Measurements from ENCODE around the gene AURKAIP1.

AURKAIP1 gene

DNA sequence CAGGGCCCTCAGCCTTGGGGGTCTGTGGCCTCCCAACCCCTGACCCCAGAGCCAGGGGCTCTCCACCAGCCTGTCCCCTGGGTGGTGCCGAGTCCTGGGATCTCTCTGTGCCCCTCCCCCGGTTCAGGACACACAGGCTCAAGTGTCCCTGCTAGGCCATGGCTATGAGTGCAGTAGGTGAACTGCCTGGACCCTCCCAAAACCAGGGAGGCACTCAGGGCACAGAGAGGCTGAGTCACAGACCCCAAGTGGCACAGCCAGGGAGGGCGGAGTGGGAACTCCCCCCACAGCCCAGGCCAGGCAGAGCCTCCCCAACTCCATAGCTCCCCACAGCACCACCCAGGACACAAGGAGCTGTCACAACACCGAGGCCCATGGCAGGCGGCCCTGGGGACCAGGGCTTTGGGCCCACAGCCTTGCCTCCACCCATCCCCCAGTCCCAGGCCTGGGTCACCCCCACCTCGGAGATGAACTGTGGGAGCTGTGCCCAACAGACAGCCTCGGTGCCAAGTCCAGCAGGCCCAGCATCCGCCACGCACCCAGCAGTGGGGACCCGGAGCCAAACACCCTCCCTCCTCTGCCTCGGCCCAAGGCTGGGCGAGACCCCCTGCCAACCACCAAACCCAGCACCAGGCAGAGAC is 29.0 kb downstream of the AURKAIP1 start:
- no peak for DNase-seq

DNA sequence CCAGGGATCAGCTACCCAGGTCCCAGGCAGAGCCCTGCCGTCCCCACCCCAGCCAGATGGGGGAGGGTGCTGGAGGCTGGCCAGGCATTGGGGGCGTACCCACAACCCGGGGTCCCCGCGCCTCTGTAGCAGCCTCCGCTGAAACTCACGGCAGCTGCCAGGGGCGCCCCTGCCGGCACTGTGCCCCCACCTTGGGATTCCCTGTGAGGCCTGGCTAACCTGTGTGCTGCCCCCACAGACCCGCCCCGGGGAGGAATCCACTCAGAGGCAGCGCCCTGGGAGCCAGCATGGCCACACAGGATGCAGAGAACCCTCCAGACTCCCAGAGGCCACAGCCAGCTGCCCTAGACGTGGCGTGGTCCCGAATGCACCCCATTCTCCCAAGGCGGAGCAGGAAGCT is 29.6 kb downstream of the AURKAIP1 start:
- DNase-seq = no peak

DNA sequence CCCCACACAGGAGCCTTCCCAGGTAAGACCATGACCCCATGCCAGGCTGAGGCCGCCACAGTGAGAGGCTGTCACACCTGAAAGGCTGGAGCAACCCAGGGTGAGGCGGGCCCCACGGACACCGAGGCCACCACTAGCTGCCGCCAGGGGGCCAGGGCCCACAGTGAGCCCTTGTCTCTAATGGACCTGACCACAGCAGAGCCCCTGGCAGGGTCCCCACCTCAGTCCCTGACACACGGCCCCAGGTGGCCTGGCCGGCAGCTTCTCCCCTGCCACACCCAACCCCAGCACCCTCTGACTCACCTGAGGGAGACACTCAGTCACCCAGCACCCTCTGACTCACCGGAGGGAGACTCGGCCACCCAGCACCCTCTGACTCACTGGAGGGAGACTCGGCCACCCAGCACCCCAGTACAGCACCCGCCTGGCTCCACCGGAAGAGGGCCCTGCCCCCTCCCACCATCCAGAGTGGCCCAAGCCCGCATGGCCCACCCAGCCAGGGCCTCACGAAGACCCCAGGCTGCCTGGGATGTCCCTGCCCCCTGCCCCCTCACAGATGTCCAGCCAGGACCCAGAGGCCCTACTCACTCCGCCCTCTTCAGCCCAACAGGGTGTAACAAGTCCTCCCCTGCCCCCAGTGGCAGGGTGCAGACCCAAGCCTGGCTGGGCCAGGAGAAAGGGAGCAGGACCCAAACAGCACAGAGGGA is 30.2 kb downstream of the AURKAIP1 start:
- no peak for DNase-seq

DNA sequence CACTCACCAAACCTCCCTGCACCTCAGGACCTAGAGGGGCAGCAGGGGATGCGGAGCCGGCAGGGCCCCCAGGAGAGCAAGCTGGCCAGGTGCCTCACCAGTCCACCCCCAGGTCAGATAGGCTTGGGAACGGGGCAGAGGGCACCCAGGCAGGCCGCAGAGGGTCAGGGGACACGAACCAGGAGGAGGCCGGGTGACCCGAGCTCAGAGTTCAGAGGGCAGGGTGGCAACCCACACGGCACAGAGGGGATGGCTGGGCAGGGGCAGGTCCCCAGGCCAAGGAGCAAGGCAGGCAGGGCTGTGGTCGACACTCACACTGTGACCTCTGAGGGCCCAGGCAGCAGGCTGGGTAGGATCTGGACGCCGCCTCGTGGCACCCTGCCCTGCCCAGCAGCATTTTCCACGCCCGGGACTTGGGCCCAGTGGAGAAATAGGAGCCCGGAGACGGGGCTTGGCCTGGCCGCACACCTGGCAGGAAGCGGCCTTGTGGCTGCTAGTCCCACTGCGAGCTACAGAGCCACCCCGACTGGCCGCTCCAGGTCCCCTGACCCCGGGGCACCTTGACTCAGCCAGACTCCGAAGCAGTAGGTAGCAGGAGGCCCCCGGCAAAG is 31.1 kb downstream of the AURKAIP1 start:
- DNase-seq = no peak

DNA sequence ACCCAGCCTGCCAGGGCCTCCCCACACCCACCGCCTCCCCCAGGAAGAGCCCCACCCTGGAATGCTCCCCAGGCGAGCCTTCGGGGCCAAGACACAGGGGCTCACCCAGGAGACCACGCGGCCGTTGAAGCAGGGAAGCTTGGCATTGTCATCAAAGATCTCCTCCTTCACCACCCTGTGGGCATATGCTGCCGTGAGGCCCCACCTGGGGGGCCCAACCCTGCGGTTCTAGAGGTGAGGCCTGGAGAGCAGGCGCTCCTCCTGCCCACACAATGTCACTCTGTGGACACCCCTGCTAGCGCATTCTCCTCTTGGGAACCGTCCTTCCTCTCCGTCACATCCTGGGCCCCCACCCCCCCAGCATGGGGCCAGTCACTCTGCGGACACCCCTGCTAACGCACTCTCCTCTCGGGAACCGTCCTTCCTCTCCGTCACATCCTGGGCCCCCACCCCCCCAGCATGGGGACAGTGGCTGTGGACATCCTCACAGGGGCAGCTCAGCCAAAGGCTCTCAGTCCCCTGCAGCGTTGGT is 32.4 kb downstream of the AURKAIP1 start:
- DNase-seq = no peak

DNA sequence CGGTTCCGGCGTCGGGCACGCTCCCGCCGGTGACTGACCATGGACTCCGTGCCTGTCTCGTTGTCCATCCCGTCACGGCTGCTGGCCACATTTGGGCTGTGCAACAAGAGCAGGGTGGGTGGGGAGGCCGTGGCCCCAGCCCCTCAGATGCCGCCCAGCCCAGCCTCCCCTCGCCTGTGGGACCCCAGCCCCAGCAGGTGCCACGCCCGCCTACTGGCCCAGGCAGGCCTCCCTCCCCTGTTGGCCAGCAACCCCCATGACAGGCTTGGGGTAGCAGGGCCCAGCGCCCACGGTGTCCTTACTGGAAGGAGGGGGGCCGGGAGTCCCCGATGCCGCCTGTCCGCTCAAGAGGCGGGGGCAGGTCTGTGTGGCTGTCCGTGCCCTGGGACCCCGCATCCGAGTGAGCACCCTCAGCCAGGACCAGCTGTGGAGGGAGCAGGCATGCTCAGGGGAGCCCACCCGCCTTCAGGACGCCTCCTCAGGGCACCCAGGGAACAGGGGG is 32.9 kb downstream of the AURKAIP1 start:
- no peak for DNase-seq

DNA sequence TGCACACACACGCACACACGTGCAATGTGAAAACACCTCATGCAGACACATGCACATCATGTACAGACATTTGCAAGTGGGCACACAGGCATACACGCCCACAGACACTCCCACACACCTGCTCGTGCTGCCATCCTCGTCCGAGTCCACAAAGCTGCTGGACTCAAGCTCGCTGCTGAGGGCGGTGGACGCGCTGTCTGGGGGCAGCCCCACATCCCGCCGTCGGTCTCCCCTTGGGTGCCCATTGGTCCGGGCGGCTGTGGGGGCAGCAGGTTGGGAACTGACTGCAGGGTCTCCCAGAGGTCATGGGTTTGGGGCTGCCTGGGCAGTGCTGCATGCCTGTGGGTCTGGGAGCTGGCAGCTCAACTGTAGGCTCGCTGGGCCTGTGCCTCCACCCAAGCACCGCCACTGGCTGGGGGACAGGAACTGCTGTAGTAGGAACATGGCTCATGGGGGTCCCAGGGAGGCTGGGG is 33.4 kb downstream of the AURKAIP1 start:
- DNase-seq = no peak

DNA sequence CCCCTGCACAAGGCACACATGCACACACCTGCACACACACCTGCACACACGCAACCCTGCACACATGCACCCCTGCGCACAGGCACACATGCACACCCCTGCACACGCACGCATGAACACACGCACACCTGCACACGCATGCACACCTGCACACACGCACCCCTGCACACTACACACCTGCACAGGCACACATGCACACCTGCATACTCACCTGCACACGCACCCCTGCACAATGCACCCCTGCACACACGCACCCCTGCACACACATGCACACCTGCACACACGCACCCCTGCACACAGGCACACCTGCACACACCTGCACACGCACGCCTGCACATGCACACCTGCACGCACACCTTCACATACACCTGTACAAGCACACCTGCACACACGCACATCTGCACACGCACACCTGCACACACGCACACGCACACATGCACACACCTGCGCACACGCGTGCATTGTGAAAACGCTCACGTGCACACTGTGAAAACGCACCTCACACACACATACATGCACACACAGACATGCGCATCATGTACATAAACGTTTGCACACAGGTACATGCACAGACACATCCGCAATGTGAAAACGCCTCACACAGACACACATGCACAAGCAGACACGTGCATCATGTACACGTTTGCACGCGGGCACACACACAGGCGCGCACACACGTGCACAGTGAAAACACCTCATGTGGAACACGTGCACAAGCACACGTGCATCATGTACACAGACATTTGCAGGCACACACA is 34.0 kb downstream of the AURKAIP1 start:
- no peak for DNase-seq

DNA sequence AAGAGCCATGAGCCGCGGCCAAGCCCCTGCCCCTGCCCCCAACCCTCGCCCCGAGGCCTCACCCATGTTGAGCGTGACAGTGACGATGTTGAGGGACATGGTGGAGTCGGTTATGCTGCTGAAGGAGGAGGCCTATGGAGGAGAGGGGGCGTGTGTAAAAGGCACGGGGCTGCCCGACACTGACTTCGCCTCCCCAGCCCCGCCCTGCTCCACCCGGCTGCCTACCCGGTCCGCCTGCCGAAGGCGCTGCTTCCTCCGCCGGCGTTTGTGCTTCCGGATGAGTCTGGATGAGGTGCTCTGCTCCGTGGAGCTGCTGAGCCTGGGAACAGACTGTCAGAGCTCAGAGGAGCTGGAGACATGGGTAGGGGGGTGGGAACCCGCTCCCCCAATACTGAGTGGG is 34.8 kb downstream of the AURKAIP1 start:
- DNase-seq = no peak

DNA sequence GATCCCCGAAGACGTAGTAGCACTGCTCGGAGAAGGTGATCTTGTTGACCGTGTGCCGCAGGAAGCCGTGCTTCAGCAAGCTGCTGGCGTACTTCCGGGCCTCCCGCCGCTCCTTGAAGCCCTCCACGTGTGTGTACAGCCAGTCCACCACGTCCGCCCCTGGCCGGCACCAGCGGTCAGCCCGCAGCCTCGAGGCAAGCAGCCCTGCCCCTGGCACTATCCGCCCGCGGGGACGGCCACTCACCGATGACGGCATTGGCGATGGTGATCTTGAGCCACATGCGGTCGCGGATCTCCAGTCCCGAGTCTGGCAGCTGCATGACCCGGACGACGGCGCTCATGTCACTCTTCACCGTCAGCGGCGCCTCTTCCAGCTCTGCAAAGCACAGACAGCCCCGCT is 36.7 kb downstream of the AURKAIP1 start:
- no peak for DNase-seq

DNA sequence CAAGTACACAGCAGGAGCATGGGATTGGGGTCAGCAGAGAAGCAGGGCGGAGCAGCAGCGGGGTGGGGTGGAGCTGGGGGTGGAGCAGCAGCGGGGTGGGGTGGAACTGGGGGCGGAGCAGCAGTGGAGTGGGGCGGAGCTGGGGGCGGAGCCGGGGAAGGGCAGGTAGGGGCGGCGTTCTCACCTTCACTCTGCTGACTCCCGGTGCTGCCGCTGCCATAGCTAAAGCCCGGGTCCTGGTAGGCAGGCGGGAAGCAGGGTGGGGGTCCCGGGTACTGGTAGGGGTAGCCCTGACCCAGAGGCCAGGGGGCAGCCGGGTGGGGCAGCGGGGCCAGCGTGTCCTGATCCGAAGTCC is 37.2 kb downstream of the AURKAIP1 start:
- peak; percentile 39 for DNase-seq

DNA sequence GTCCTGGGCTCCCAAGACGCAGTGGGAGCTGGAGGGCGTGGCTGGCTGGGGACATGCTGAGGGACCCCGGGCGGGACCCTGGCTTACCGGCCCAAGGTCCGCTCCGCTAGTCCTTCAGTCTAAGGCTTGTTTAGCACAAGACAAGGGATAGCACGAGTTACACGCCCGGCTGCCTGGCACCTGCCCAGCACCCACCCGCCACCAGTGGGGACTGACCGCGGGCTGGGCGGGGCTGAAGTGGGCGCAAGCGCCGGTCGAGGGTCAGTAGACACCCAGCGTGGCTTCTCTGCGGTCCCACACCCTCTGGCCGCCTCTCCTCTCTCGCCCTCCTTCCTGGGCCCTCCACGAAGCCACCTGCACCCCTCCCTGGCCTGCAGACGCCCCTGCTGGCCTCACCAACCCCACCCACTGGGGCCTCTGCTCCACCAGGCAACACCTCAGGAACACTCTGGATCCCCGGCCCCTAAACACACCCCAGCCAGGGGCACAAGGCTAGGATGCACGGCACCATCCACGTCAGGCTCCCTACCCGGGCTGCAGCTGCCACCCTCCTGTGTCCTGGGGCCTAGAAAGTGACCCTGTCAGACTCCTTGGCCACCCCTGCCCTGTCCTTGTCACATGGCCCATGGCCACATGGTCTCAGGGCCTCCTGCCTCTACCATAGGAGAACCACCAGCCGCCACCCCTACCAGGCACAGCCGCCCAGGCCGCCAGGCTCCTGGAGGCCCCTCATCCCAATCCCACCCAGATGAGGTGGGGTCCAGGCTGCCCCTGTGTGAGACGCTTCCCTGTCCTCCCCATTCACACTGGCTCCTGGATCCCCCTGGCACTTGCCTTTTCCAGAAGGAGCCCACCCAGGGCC is 37.8 kb downstream of the AURKAIP1 start:
- no peak for DNase-seq

DNA sequence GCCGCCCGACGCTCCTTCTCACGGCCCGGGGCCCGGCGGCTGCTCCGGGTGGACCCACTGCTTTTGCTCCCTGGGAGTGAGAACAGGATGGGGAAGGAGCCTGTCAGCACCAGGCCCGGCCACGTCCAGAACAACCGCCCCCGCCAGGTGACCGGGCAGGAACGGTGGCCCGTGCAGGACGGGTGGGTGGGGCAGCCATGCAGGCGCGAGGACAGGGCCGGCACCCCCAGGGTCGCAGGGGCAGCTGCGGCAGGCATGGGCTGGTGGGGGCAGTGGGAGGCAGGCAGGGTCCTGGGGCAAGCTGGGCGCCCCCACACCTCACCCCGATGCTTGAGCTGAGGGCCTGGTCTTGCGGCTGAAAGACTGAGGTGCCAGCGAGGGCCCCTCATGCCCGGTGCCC is 38.6 kb downstream of the AURKAIP1 start:
- DNase-seq = no peak

DNA sequence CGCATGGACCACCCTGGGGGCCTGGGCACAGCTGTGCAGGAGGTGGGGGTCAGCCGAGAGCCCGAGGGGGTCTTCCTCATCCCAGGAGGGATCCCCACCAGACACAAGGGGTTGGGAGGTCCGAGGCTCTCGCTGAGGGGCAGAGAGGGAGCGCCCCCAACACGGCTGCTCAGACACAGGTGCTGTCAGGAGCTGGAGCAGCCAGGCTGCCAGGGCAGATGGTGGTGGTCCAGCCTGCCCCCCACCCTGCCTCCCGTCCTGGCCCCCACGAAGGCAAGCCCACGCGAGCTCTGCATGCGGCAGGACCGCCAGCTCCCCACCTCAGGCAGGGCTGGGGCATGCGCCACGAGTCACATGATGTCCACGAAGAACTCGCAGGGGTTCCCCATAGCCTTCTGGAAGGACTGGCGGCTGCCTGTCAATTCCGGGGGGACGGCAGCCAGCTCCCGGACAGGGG is 39.2 kb downstream of the AURKAIP1 start:
- DNase-seq = no peak

DNA sequence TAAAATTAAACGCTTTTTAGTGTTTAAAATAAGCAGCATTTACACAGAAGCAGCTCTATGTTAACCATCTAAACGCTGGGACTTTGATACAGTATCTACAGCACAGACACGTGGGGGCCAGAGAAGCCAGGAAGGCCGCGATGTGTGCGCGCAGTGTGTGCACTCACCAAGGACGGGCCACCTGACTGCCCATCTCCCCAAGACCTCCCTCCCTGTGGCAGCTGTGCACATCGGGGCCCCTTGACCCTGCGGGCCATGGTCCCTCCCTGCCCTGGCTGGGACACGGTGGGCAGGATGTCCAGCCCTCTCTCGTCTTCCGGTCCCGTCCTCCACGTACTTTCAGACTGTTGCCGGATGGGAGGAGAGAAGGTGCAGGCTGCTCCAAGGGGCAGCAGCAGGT is 39.7 kb downstream of the AURKAIP1 start:
- DNase-seq = no peak

DNA sequence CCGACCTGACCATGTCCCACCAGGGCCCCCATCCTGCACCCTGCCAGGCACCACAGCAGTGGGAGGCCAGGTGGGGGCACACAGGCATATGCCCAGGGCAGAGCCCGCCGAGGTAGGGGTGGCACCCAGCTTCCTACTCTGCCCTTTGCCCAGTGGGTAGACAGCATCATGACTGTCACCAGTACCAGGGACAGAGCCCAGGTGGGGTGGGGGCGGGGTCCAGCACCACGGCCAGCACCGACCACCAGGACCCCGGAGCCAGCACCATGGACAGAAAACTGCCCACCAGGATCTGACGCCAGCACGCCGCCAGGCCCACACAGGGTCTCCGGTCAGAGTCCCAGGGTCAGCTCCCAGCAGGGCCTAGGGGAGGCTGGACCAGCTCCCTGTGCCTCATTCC is 40.2 kb downstream of the AURKAIP1 start:
- DNase-seq = no peak

DNA sequence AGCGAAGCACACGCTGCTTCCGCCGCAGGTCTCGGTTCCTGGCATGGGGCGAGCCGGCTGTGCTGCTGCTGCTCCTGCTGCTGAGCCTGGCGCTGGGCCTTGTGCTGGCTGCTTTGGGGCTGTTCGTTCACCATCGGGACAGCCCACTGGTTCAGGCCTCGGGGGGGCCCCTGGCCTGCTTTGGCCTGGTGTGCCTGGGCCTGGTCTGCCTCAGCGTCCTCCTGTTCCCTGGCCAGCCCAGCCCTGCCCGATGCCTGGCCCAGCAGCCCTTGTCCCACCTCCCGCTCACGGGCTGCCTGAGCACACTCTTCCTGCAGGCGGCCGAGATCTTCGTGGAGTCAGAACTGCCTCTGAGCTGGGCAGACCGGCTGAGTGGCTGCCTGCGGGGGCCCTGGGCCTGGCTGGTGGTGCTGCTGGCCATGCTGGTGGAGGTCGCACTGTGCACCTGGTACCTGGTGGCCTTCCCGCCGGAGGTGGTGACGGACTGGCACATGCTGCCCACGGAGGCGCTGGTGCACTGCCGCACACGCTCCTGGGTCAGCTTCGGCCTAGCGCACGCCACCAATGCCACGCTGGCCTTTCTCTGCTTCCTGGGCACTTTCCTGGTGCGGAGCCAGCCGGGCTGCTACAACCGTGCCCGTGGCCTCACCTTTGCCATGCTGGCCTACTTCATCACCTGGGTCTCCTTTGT is 41.3 kb downstream of the AURKAIP1 start:
- no peak for DNase-seq

DNA sequence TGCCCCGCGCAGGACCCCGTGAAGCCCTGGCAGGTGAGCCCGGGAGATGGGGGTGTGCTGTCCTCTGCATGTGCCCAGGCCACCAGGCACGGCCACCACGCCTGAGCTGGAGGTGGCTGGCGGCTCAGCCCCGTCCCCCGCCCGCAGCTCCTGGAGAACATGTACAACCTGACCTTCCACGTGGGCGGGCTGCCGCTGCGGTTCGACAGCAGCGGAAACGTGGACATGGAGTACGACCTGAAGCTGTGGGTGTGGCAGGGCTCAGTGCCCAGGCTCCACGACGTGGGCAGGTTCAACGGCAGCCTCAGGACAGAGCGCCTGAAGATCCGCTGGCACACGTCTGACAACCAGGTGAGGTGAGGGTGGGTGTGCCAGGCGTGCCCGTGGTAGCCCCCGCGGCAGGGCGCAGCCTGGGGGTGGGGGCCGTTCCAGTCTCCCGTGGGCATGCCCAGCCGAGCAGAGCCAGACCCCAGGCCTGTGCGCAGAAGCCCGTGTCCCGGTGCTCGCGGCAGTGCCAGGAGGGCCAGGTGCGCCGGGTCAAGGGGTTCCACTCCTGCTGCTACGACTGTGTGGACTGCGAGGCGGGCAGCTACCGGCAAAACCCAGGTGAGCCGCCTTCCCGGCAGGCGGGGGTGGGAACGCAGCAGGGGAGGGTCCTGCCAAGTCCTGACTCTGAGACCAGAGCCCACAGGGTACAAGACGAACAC is 42.1 kb downstream of the AURKAIP1 start:
- DNase-seq = no peak

DNA sequence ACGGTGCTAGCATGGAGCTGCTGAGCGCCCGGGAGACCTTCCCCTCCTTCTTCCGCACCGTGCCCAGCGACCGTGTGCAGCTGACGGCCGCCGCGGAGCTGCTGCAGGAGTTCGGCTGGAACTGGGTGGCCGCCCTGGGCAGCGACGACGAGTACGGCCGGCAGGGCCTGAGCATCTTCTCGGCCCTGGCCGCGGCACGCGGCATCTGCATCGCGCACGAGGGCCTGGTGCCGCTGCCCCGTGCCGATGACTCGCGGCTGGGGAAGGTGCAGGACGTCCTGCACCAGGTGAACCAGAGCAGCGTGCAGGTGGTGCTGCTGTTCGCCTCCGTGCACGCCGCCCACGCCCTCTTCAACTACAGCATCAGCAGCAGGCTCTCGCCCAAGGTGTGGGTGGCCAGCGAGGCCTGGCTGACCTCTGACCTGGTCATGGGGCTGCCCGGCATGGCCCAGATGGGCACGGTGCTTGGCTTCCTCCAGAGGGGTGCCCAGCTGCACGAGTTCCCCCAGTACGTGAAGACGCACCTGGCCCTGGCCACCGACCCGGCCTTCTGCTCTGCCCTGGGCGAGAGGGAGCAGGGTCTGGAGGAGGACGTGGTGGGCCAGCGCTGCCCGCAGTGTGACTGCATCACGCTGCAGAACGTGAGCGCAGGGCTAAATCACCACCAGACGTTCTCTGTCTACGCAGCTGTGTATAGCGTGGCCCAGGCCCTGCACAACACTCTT is 42.8 kb downstream of the AURKAIP1 start:
- no peak for DNase-seq
